ENCODE measurements around the gene THY1. TPM values are rescaled to one million over a fixed set of nuclear protein-coding genes. Genes with fewer than 3 reads are reported as not detected.

THY1 gene
- total and polyA plus RNA-seq, 2 experiments from 2014 or later, result 2.1 to 7.5 TPM

- H3K4me1 ChIP-seq (ENCODE audit: low read depth), result no peaks in the 10 kb centered on the region
- no peaks in the 10 kb centered on the region for H3K36me3 ChIP-seq
- H3K4me3 ChIP-seq, result no peak overlapping the region
- TF ChIP-seq, protein P1, sequence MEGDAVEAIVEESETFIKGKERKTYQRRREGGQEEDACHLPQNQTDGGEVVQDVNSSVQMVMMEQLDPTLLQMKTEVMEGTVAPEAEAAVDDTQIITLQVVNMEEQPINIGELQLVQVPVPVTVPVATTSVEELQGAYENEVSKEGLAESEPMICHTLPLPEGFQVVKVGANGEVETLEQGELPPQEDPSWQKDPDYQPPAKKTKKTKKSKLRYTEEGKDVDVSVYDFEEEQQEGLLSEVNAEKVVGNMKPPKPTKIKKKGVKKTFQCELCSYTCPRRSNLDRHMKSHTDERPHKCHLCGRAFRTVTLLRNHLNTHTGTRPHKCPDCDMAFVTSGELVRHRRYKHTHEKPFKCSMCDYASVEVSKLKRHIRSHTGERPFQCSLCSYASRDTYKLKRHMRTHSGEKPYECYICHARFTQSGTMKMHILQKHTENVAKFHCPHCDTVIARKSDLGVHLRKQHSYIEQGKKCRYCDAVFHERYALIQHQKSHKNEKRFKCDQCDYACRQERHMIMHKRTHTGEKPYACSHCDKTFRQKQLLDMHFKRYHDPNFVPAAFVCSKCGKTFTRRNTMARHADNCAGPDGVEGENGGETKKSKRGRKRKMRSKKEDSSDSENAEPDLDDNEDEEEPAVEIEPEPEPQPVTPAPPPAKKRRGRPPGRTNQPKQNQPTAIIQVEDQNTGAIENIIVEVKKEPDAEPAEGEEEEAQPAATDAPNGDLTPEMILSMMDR (IDR thresholded peaks at IDR 0.05; ENCODE audit: low read depth, low read length), result no peak
- no peaks in the 10 kb centered on the region for H3K9me3 ChIP-seq (ENCODE audit: low read depth)
- DNase-seq (ENCODE audit: low read depth in 1 of 2, low spot score in 1 of 2), result no peak
- H3K27ac ChIP-seq, result no peak overlapping the region
- no peaks in the 10 kb centered on the region for H3K27me3 ChIP-seq
Observed at GRCh38 chr11:119446871-119447663, 24.1 kb upstream of the THY1 start.

DNA sequence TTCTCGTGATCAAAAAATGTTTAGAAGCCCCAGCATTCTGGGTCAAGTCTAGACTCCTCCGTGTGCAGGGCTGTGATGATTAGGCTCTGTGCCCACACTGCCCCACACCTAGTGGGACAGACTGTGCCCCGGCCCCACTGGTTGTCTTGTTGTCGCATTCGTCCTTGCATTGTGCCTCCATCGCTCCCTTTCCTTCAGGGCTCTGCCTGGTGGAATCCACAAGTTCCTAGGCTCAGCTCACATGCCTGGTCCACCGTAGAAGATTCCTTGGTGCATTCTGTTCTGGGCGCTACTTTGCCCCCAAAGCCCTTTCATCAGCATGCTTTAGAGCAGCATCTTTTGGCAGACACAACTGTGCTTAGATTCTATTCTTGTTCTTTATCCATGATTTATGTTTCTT, 23.5 kb upstream of the THY1 start:
- no peak for DNase-seq (ENCODE audit: low read depth in 1 of 2, low spot score in 1 of 2)
- H3K4me1 ChIP-seq (ENCODE audit: low read depth), result no peaks in the 10 kb centered on the region
- no peak overlapping the region for H3K27ac ChIP-seq
- H3K4me3 ChIP-seq, result no peak overlapping the region
- TF ChIP-seq, protein P1 (IDR thresholded peaks at IDR 0.05; ENCODE audit: low read depth, low read length), result no peak
- no peaks in the 10 kb centered on the region for H3K36me3 ChIP-seq
- no peaks in the 10 kb centered on the region for H3K9me3 ChIP-seq (ENCODE audit: low read depth)
- no peaks in the 10 kb centered on the region for H3K27me3 ChIP-seq

DNA sequence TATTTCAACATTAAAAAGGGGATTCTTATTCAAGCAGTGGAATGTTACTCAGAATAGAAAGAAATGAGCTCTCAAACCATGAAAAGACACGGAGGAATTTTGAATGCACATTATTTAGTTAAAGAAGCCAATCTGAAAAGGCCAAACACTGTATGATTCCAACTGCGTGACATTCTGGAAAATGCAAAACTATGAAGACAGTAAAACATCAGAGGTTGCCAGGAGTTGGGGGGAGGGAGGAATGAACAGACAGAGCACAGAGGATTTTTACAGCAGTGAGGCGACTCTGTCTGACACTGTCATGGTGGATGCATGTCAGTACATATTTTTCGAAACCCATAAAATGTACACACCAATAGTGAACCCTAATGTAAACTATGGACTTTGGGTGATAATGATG, 22.9 kb upstream of the THY1 start:
- no peak overlapping the region for H3K4me3 ChIP-seq
- no peak overlapping the region for H3K27ac ChIP-seq
- no peak for DNase-seq (ENCODE audit: low read depth in 1 of 2, low spot score in 1 of 2)
- H3K4me1 ChIP-seq (ENCODE audit: low read depth), result no peaks in the 10 kb centered on the region
- no peaks in the 10 kb centered on the region for H3K36me3 ChIP-seq
- TF ChIP-seq, protein P1 (IDR thresholded peaks at IDR 0.05; ENCODE audit: low read depth, low read length), result no peak
- H3K27me3 ChIP-seq, result no peaks in the 10 kb centered on the region
- H3K9me3 ChIP-seq (ENCODE audit: low read depth), result no peaks in the 10 kb centered on the region

DNA sequence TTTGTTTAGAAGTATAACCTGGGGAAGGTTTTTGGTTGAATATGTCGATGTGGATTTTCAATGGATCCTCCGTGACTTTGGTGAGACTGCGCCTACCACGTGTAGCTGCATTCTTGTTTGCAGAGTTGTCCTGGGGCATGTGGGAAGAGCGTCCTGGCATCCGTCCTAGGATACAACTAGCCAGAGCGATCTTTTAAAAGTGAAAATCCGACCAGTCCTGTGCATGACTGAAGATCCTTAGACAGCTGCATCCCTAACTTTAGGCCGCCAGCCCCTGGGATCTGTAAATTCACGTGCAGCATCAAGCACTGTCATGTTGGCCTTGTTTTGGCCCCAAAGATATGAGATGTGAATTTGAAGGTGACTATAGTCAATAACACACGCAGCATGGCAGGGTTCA, 22.4 kb upstream of the THY1 start:
- H3K4me1 ChIP-seq (ENCODE audit: low read depth), result no peaks in the 10 kb centered on the region
- H3K27ac ChIP-seq, result no peak overlapping the region
- no peak for DNase-seq (ENCODE audit: low read depth in 1 of 2, low spot score in 1 of 2)
- H3K9me3 ChIP-seq (ENCODE audit: low read depth), result no peaks in the 10 kb centered on the region
- TF ChIP-seq, protein P1 (IDR thresholded peaks at IDR 0.05; ENCODE audit: low read depth, low read length), result no peak
- no peaks in the 10 kb centered on the region for H3K27me3 ChIP-seq
- no peaks in the 10 kb centered on the region for H3K36me3 ChIP-seq
- H3K4me3 ChIP-seq, result no peak overlapping the region

- H3K36me3 ChIP-seq, result no peaks in the 10 kb centered on the region
- H3K27me3 ChIP-seq, result no peaks in the 10 kb centered on the region
- H3K27ac ChIP-seq, result no peak overlapping the region
- TF ChIP-seq, protein P1 (IDR thresholded peaks at IDR 0.05; ENCODE audit: low read depth, low read length), result no peak
- no peak for DNase-seq (ENCODE audit: low read depth in 1 of 2, low spot score in 1 of 2)
- no peaks in the 10 kb centered on the region for H3K4me1 ChIP-seq (ENCODE audit: low read depth)
- H3K9me3 ChIP-seq (ENCODE audit: low read depth), result no peaks in the 10 kb centered on the region
- H3K4me3 ChIP-seq, result no peak overlapping the region
Observed at GRCh38 chr11:119441898-119442243, 18.9 kb upstream of the THY1 start.
